Transverse colon (tissue), 3 donors: ENCODE data around the gene ZDHHC19.

Source experiments
- CTCF ChIP-seq, 5 experiments: fragments of 200-600 bp in 3 of 5; fragments of 450-650 bp in 2 of 5; sonication (generic) in 3 of 5; IDR thresholded peaks; 1 replicate in 2 of 5; 2 replicates in 3 of 5; pipeline ENCODE4 v1.5.1; 2016 to 2017; ENCODE audit warnings: antibody characterized with exemption in 5 of 5, inconsistent platforms in 3 of 5, mild to moderate bottlenecking in 2 of 5, moderate library complexity in 1 of 5
- POLR2A ChIP-seq: fragments of 450-650 bp; IDR thresholded peaks from one replicate; pipeline ENCODE4 v1.6.1; 2016; ENCODE audit warnings: antibody characterized with exemption, mild to moderate bottlenecking, moderate library complexity

GRCh38 chr3:196251918-196252317 is 40.7 kb upstream of the ZDHHC19 start:
- TF ChIP-seq CTCF (IDR thresholded peaks at IDR 0.05): no peak
- no peak for TF ChIP-seq POLR2A
